OCI-LY3 (cell line): Measurements from ENCODE around the gene CBL.
"Not testable (repeated sequence)": the region's sequence is repeated elsewhere in the genome, so short reads cannot be mapped to it uniquely, and the experiment has no call there.

Experiments
- H2AFZ ChIP-seq: fragments of 200-600, 300-600 bp; shearing (Covaris generic); 2 replicates; pipeline ENCODE4 v1.6.0; 2014; ENCODE audit warnings: antibody characterized with exemption, low read depth, low read length
- H3K27ac ChIP-seq: fragments of 200-600, 300-600 bp; sonication (generic); 2 replicates; pipeline ENCODE4 v1.5.1; 2014; ENCODE audit warnings: mild to moderate bottlenecking, low read length, moderate library complexity, mixed read lengths
- H3K27me3 ChIP-seq: fragments of 200-600, 300-600 bp; sonication (generic); 2 replicates; pipeline ENCODE4 v1.6.1; 2014; ENCODE audit warnings: low read depth, low read length, mixed read lengths
- H3K36me3 ChIP-seq: fragments of 200-600, 300-600 bp; sonication (generic); replicated peaks from 2 replicates; pipeline ENCODE3; 2014; ENCODE audit warnings: low read depth, low read length, mixed read lengths
- H3K4me1 ChIP-seq: fragments of 300-600, 200-600 bp; sonication (generic); 2 replicates; pipeline ENCODE4 v1.6.1; 2014; ENCODE audit warnings: low read length, mixed read lengths
- H3K4me2 ChIP-seq: fragments of 200-600, 300-600 bp; sonication (generic); 2 replicates; pipeline ENCODE4 v1.6.1; 2014; ENCODE audit warnings: low read length, mixed read lengths
- H3K4me3 ChIP-seq: fragments of 300-600, 200-600 bp; sonication (generic); 2 replicates; pipeline ENCODE4 v1.5.1; 2014; ENCODE audit warnings: antibody characterized with exemption, mild to moderate bottlenecking, low read length, moderate library complexity
- H3K79me2 ChIP-seq: fragments of 300-600, 200-600 bp; shearing (Covaris generic); 2 replicates; pipeline ENCODE4 v1.6.1; 2014; ENCODE audit warnings: mild to moderate bottlenecking, low read length, mixed read lengths
- H3K9ac ChIP-seq: fragments of 300-600, 200-600 bp; shearing (Covaris generic); 2 replicates; pipeline ENCODE4 v1.6.0; 2014; ENCODE audit warnings: mild to moderate bottlenecking, low read length, moderate library complexity
- H3K9me3 ChIP-seq: fragments of 200-600, 300-600 bp; shearing (Covaris generic); 2 replicates; pipeline ENCODE4 v1.6.1; 2014; ENCODE audit warnings: low read length, mixed read lengths; ENCODE audit not compliant: insufficient read depth
- H4K20me1 ChIP-seq: fragments of 200-600, 300-600 bp; sonication (generic); 2 replicates; pipeline ENCODE4 v1.6.1; 2016; ENCODE audit warnings: low read length, mixed read lengths; ENCODE audit not compliant: insufficient read depth
- CTCF ChIP-seq: fragments of 200-600, 300-600 bp; sonication (generic); IDR thresholded peaks from 2 replicates; pipeline ENCODE4 v1.5.1; 2014; ENCODE audit warnings: antibody characterized with exemption, low read length, low read depth
- EZH2phosphoT487 ChIP-seq: fragments of 200-600 bp; shearing (Covaris generic); IDR thresholded peaks from 2 replicates; pipeline ENCODE4 v1.6.1; 2018; ENCODE audit warnings: antibody characterized with exemption, mixed run types, low read depth

CBL gene

DNA sequence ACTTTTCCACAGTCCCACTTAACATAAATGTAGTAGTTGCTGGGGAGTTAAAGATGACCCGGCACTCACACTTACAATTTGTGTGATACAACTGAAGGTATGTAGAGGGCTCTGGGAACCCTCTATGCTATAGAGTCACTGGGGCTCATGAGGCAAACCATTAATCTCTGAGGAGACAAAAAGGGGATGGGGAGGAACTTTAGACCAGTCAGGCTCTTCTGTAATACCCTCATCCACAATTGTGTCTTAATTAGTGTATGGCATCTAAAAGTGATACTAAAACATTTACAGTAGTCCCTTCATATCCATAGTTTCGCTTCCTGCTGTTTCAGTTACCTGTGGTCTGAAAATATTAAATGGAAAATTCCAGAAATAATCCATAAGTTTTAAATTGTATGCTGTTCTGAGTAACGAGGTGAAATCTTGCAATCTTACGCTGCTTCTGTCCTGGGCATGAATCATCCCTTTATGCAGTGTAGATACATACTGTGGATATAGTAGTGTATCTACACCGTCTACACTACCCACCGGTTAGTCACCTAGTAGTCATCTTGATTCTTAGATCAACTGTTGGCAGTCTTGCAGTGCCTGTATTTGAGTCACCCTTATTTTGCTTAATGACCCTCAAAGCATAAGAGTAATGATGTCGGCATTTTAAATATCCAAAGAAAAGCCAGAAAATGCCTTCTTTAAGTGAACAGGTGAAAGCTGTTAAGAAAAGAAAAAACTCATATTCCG, 12.2 kb downstream of the CBL start:
- Histone ChIP-seq H3K9me3 (no peaks in the 10 kb centered on the region), H3K4me3 (no peak overlapping the region), H3K4me1 (no peaks in the 10 kb centered on the region), H3K4me2 (no peak overlapping the region), H3K79me2 (peaks cover 92% of the 10 kb centered on the region), H4K20me1 (peaks cover 68% of the 10 kb centered on the region), H3K27me3 (no peaks in the 10 kb centered on the region), H2AFZ (no peak overlapping the region), H3K36me3 (no peaks in the 10 kb centered on the region), H3K9ac (no peak overlapping the region), H3K27ac (no peak overlapping the region)
- TF ChIP-seq EZH2phosphoT487, result no peak
- no peak for TF ChIP-seq CTCF

GRCh38 chr11:119222308-119222707, 16.2 kb downstream of the CBL start:
- no peak overlapping the region for H3K27ac ChIP-seq
- H2AFZ ChIP-seq, result no peak overlapping the region
- H3K9me3 ChIP-seq, result no peaks in the 10 kb centered on the region
- peaks cover 88% of the 10 kb centered on the region for H3K79me2 ChIP-seq
- H3K4me2 ChIP-seq, result no peak overlapping the region
- peaks cover 4% of the 10 kb centered on the region for H3K36me3 ChIP-seq
- no peak overlapping the region for H3K4me3 ChIP-seq
- H4K20me1 ChIP-seq, result peaks cover 68% of the 10 kb centered on the region
- TF ChIP-seq CTCF (no peak), EZH2phosphoT487 (no peak)
- no peaks in the 10 kb centered on the region for H3K27me3 ChIP-seq
- H3K4me1 ChIP-seq, result no peaks in the 10 kb centered on the region
- no peak overlapping the region for H3K9ac ChIP-seq

DNA sequence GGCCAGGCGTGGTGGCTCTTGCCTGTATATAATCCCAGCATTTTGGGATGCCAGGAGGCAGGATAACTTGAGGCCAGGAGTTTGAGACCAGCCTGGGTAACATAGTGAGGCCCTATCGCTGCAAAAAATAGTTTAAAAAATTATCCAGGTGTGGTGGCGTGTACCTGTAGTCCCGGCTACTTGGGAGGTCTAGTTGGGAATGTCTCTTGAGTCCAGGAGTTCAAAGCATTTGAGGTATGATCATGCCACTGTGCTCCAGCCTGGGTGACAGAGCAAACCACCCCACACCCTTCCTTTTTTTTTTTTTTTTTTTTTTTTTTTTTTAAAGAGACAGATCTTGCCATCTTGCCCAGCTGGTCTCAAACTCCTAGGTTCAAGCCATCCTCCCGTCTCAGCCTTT, 16.8 kb downstream of the CBL start:
- no peak for TF ChIP-seq EZH2phosphoT487
- TF ChIP-seq CTCF, result no peak
- H3K27me3 ChIP-seq, result no peaks in the 10 kb centered on the region
- peaks cover 4% of the 10 kb centered on the region for H3K36me3 ChIP-seq
- H3K4me2 ChIP-seq, result no peak overlapping the region
- no peaks in the 10 kb centered on the region for H3K9me3 ChIP-seq
- H3K4me3 ChIP-seq, result no peak overlapping the region
- no peak overlapping the region for H2AFZ ChIP-seq
- no peak overlapping the region for H3K9ac ChIP-seq
- H3K27ac ChIP-seq, result no peak overlapping the region
- H3K4me1 ChIP-seq, result no peaks in the 10 kb centered on the region
- peaks cover 62% of the 10 kb centered on the region for H4K20me1 ChIP-seq
- peaks cover 86% of the 10 kb centered on the region for H3K79me2 ChIP-seq

DNA sequence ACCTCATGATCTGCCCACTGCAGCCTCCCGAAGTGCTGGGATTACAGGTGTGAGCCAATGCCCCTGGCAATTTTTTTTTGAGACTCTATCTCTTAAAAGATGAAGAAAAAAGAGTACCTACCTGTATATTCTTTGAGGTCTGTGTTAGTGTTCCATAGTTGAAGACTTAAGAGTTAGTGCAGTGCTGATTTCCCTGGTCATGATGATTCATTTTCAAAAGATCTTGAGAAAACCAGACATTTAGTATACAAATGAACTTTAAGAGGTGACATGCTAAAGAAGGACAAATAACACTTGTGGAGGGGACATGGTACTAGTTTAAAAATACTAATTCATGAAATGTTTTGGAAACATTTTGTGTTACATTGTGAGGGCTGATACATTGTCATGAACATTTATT, 17.7 kb downstream of the CBL start:
- no peaks in the 10 kb centered on the region for H3K27me3 ChIP-seq
- H2AFZ ChIP-seq, result no peak overlapping the region
- H3K36me3 ChIP-seq, result peaks cover 4% of the 10 kb centered on the region
- TF ChIP-seq CTCF (no peak), EZH2phosphoT487 (no peak)
- no peak overlapping the region for H3K4me3 ChIP-seq
- no peak overlapping the region for H3K9ac ChIP-seq
- H3K4me2 ChIP-seq, result no peak overlapping the region
- peaks cover 53% of the 10 kb centered on the region for H4K20me1 ChIP-seq
- no peaks in the 10 kb centered on the region for H3K9me3 ChIP-seq
- H3K4me1 ChIP-seq, result no peaks in the 10 kb centered on the region
- H3K79me2 ChIP-seq, result peaks cover 82% of the 10 kb centered on the region
- H3K27ac ChIP-seq, result no peak overlapping the region

- H3K9me3 ChIP-seq, H2AFZ ChIP-seq, H3K36me3 ChIP-seq, H3K4me2 ChIP-seq, H3K9ac ChIP-seq, H3K27me3 ChIP-seq, H3K4me1 ChIP-seq, H3K27ac ChIP-seq, H3K4me3 ChIP-seq: not testable (repeated sequence)
- peaks cover 64% of the 10 kb centered on the region for H3K79me2 ChIP-seq
- H4K20me1 ChIP-seq, result peaks cover 35% of the 10 kb centered on the region
These were observed 22.6 kb downstream of the CBL start for GRCh38 chr11:119228535-119229287.
